ENCODE data around the gene PLEKHB2. TPM values are rescaled to one million over a fixed set of nuclear protein-coding genes. Genes with fewer than 3 reads are reported as not detected.
"Not testable (repeated sequence)": the region's sequence is repeated elsewhere in the genome, so short reads cannot be mapped to it uniquely, and the experiment has no call there.

PLEKHB2 gene
- total RNA-seq, 1 experiment from 2014 or later = 72.0 TPM

DNA sequence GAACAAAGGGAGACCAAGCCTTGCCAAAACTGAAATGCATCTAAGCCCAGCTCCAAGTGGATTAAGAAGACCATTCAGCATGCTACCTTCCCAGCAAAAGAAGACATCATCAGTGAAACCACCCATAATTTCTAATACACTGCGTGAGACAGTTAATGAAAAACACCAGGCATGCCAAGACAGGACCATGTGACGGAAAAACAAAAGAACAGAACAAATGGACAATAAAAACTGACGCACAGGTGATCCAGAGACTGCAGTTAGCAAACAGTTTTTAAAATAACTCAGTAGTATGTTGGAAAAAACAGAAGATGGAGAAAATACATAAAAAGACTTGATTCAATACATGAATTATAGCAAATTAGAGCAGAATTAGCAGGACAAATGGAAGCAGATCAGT lies 27.2 kb upstream of the PLEKHB2 start:
- ChIA-PET POLR2A (interaction anchor here (0.9 kb wide), 1 partner anchor 11 kb away, joined by 6 read pairs; no protein-coding TSS in a partner anchor), CTCF (no interaction called here)
- no peak overlapping the region for H3K4me3 ChIP-seq (ENCODE audit: low read depth in 2 of 2, low read length in 2 of 2)
- H3K36me3 ChIP-seq (ENCODE audit: control insufficient read depth, insufficient read depth, low read length) = peaks cover 33% of the 10 kb centered on the region
- no peaks in the 10 kb centered on the region for H3K4me1 ChIP-seq (ENCODE audit: control insufficient read depth, insufficient read depth, low read length)
- TF ChIP-seq SIN3A (IDR thresholded peaks at IDR 0.05; ENCODE audit: borderline replicate concordance, insufficient read depth, low read depth, low read length) = no peak
- H3K9me3 ChIP-seq (ENCODE audit: control insufficient read depth, insufficient read depth, low read depth, low read length) = no peaks in the 10 kb centered on the region
- intact Hi-C loops (cut with micrococcal nuclease; ENCODE audit: unreplicated experiment) (no loop called here), in situ Hi-C loops (cut with HindIII; ENCODE audit: low pct_unique_long_range_greater_than_20kb, low sequenced_read_pairs) (no loop called here)
- H3K27me3 ChIP-seq (ENCODE audit: control insufficient read depth, insufficient read depth, low read length) = no peaks in the 10 kb centered on the region
- DNase-seq (ENCODE audit: low read depth, low spot score) (no peak), ATAC-seq (no peak)
- TSS peak; percentile 0 for BruUV-seq (replicated peaks)
- H3K27ac ChIP-seq (ENCODE audit: low read length) = no peak overlapping the region

DNA sequence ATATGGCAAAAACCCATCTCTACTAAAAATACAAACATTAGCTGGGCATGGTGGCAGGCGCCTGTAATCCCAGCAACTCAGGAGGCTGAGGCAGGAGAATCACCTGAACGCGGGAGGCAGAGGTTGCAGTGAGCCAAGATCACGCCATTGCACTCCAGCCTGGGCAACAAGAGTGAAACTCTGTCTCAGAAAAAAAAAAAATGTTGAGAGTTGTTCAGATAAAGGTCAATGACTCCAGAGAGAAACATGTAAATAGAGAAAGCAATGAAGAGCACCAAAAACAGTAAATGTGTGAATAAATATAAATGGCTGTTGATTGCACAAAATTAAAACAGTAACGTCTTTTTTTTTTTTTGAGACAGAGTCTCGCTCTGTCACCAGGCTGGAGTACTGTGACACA lies 25.2 kb upstream of the PLEKHB2 start:
- ATAC-seq; H3K4me3 ChIP-seq (ENCODE audit: low read depth in 2 of 2, low read length in 2 of 2); H3K9me3 ChIP-seq (ENCODE audit: control insufficient read depth, insufficient read depth, low read depth, low read length); BruUV-seq (replicated peaks); H3K4me1 ChIP-seq (ENCODE audit: control insufficient read depth, insufficient read depth, low read length); in situ Hi-C loops (cut with HindIII; ENCODE audit: low pct_unique_long_range_greater_than_20kb, low sequenced_read_pairs); intact Hi-C loops (cut with micrococcal nuclease; ENCODE audit: unreplicated experiment); CTCF ChIA-PET; POLR2A ChIA-PET; H3K27me3 ChIP-seq (ENCODE audit: control insufficient read depth, insufficient read depth, low read length); DNase-seq (ENCODE audit: low read depth, low spot score); H3K27ac ChIP-seq (ENCODE audit: low read length): not testable (repeated sequence)
- H3K36me3 ChIP-seq (ENCODE audit: control insufficient read depth, insufficient read depth, low read length) = peaks cover 31% of the 10 kb centered on the region

DNA sequence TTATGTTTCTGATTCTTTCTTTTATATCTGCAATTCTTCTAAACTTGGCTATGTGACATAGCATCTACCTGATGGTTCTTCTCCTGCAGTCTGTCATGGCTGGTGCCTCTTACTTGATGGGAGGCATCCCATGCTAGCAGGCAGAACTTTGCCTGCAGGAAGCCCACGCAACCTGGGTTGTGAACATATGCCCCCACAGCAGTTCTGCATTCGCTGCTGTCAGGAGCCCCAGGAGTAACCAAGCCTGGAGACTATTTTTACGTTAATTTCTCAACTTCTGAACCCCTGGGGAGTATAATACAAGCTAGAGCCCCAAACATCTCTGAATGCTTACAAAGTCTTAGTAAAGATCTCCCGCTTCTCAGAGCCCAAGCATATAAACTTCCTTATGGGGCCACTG lies 23.9 kb upstream of the PLEKHB2 start:
- Histone ChIP-seq H3K9me3 (ENCODE audit: control insufficient read depth, insufficient read depth, low read depth, low read length) (no peaks in the 10 kb centered on the region), H3K27me3 (ENCODE audit: control insufficient read depth, insufficient read depth, low read length) (no peaks in the 10 kb centered on the region), H3K36me3 (ENCODE audit: control insufficient read depth, insufficient read depth, low read length) (peaks cover 31% of the 10 kb centered on the region), H3K4me1 (ENCODE audit: control insufficient read depth, insufficient read depth, low read length) (no peaks in the 10 kb centered on the region), H3K4me3 (ENCODE audit: low read depth in 2 of 2, low read length in 2 of 2) (no peak overlapping the region), H3K27ac (ENCODE audit: low read length) (no peak overlapping the region)
- ChIA-PET CTCF (no interaction called here), POLR2A (no interaction called here)
- ATAC-seq (no peak), DNase-seq (ENCODE audit: low read depth, low spot score) (no peak)
- intact Hi-C loops (cut with micrococcal nuclease; ENCODE audit: unreplicated experiment) = no loop called here
- in situ Hi-C loops (cut with HindIII; ENCODE audit: low pct_unique_long_range_greater_than_20kb, low sequenced_read_pairs) = no loop called here
- BruUV-seq (replicated peaks) = TSS peak; percentile 38
- TF ChIP-seq SIN3A (IDR thresholded peaks at IDR 0.05; ENCODE audit: borderline replicate concordance, insufficient read depth, low read depth, low read length) (no peak), POLR2AphosphoS5 (IDR thresholded peaks at IDR 0.05; ENCODE audit: low read depth, low read length) (no peak), TCF7L2 (IDR thresholded peaks at IDR 0.05; ENCODE audit: low read depth, low read length) (no peak)
- TF ChIP-seq, protein P1, sequence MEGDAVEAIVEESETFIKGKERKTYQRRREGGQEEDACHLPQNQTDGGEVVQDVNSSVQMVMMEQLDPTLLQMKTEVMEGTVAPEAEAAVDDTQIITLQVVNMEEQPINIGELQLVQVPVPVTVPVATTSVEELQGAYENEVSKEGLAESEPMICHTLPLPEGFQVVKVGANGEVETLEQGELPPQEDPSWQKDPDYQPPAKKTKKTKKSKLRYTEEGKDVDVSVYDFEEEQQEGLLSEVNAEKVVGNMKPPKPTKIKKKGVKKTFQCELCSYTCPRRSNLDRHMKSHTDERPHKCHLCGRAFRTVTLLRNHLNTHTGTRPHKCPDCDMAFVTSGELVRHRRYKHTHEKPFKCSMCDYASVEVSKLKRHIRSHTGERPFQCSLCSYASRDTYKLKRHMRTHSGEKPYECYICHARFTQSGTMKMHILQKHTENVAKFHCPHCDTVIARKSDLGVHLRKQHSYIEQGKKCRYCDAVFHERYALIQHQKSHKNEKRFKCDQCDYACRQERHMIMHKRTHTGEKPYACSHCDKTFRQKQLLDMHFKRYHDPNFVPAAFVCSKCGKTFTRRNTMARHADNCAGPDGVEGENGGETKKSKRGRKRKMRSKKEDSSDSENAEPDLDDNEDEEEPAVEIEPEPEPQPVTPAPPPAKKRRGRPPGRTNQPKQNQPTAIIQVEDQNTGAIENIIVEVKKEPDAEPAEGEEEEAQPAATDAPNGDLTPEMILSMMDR (IDR thresholded peaks at IDR 0.05) = no peak
- TF ChIP-seq, protein P2, sequence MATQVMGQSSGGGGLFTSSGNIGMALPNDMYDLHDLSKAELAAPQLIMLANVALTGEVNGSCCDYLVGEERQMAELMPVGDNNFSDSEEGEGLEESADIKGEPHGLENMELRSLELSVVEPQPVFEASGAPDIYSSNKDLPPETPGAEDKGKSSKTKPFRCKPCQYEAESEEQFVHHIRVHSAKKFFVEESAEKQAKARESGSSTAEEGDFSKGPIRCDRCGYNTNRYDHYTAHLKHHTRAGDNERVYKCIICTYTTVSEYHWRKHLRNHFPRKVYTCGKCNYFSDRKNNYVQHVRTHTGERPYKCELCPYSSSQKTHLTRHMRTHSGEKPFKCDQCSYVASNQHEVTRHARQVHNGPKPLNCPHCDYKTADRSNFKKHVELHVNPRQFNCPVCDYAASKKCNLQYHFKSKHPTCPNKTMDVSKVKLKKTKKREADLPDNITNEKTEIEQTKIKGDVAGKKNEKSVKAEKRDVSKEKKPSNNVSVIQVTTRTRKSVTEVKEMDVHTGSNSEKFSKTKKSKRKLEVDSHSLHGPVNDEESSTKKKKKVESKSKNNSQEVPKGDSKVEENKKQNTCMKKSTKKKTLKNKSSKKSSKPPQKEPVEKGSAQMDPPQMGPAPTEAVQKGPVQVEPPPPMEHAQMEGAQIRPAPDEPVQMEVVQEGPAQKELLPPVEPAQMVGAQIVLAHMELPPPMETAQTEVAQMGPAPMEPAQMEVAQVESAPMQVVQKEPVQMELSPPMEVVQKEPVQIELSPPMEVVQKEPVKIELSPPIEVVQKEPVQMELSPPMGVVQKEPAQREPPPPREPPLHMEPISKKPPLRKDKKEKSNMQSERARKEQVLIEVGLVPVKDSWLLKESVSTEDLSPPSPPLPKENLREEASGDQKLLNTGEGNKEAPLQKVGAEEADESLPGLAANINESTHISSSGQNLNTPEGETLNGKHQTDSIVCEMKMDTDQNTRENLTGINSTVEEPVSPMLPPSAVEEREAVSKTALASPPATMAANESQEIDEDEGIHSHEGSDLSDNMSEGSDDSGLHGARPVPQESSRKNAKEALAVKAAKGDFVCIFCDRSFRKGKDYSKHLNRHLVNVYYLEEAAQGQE (IDR thresholded peaks at IDR 0.05; ENCODE audit: insufficient read depth in 1 of 2, low read depth in 2 of 2, low read length in 1 of 2) = no peak

Data from Panc1 (cell line).